ENCODE measurements around the gene GMDS.

The GMDS gene

GRCh38 chr6:1630212-1630770 is 615.1 kb downstream of the GMDS start:
- Histone ChIP-seq H3K27me3 (ENCODE audit: insufficient read depth, low read length) (peaks cover 73% of the 10 kb centered on the region), H3K9ac (ENCODE audit: low read depth, low read length) (no peak overlapping the region), H3K4me3 (ENCODE audit: low read length) (no peak overlapping the region), H3K27ac (ENCODE audit: low read length) (no peak overlapping the region), H3K9me3 (ENCODE audit: insufficient read depth, low read depth, low read length) (no peaks in the 10 kb centered on the region; the same call in 1 of the 2 replicates), H3K4me1 (ENCODE audit: insufficient read depth, low read length) (no peaks in the 10 kb centered on the region), H3K36me3 (ENCODE audit: insufficient read depth, low read depth, low read length) (no peaks in the 10 kb centered on the region)

- Histone ChIP-seq H3K4me1 (ENCODE audit: insufficient read depth, low read length) (no peaks in the 10 kb centered on the region), H3K36me3 (ENCODE audit: insufficient read depth, low read depth, low read length) (no peaks in the 10 kb centered on the region), H3K9me3 (ENCODE audit: insufficient read depth, low read depth, low read length) (peaks cover 3% of the 10 kb centered on the region; the same call in 1 of the 2 replicates), H3K27ac (ENCODE audit: low read length) (no peak overlapping the region), H3K9ac (ENCODE audit: low read depth, low read length) (no peak overlapping the region), H3K4me3 (ENCODE audit: low read length) (no peak overlapping the region), H3K27me3 (ENCODE audit: insufficient read depth, low read length) (peaks cover 79% of the 10 kb centered on the region)
These were observed 616.1 kb downstream of the GMDS start for GRCh38 chr6:1629316-1629715.

GRCh38 chr6:1627827-1628560 is 617.4 kb downstream of the GMDS start:
- Histone ChIP-seq H3K9me3 (ENCODE audit: insufficient read depth, low read depth, low read length) (peaks cover 3% of the 10 kb centered on the region; the same call in 1 of the 2 replicates), H3K4me3 (ENCODE audit: low read length) (no peak overlapping the region), H3K27ac (ENCODE audit: low read length) (no peak overlapping the region), H3K9ac (ENCODE audit: low read depth, low read length) (no peak overlapping the region), H3K4me1 (ENCODE audit: insufficient read depth, low read length) (no peaks in the 10 kb centered on the region), H3K27me3 (ENCODE audit: insufficient read depth, low read length) (peaks cover 89% of the 10 kb centered on the region), H3K36me3 (ENCODE audit: insufficient read depth, low read depth, low read length) (no peaks in the 10 kb centered on the region)

GRCh38 chr6:1626481-1626880 is 618.9 kb downstream of the GMDS start:
- peaks cover 6% of the 10 kb centered on the region; the same call in 1 of the 2 replicates for H3K9me3 ChIP-seq (ENCODE audit: insufficient read depth, low read depth, low read length)
- H3K4me3 ChIP-seq (ENCODE audit: low read length) = no peak overlapping the region
- no peak overlapping the region for H3K9ac ChIP-seq (ENCODE audit: low read depth, low read length)
- peaks cover 99% of the 10 kb centered on the region for H3K27me3 ChIP-seq (ENCODE audit: insufficient read depth, low read length)
- no peaks in the 10 kb centered on the region for H3K4me1 ChIP-seq (ENCODE audit: insufficient read depth, low read length)
- H3K36me3 ChIP-seq (ENCODE audit: insufficient read depth, low read depth, low read length) = no peaks in the 10 kb centered on the region
- no peak overlapping the region for H3K27ac ChIP-seq (ENCODE audit: low read length)

- peaks cover 6% of the 10 kb centered on the region; the same call in 1 of the 2 replicates for H3K9me3 ChIP-seq (ENCODE audit: insufficient read depth, low read depth, low read length)
- H3K27me3 ChIP-seq (ENCODE audit: insufficient read depth, low read length) = peaks cover 100% of the 10 kb centered on the region
- no peaks in the 10 kb centered on the region for H3K4me1 ChIP-seq (ENCODE audit: insufficient read depth, low read length)
- no peak overlapping the region for H3K9ac ChIP-seq (ENCODE audit: low read depth, low read length)
- H3K4me3 ChIP-seq (ENCODE audit: low read length) = no peak overlapping the region
- no peak overlapping the region for H3K27ac ChIP-seq (ENCODE audit: low read length)
- H3K36me3 ChIP-seq (ENCODE audit: insufficient read depth, low read depth, low read length) = no peaks in the 10 kb centered on the region
These were observed 619.5 kb downstream of the GMDS start for GRCh38 chr6:1625794-1626435.

GRCh38 chr6:1624851-1625781 is 620.3 kb downstream of the GMDS start:
- H3K27ac ChIP-seq (ENCODE audit: low read length) = no peak overlapping the region
- no peak overlapping the region for H3K9ac ChIP-seq (ENCODE audit: low read depth, low read length)

GRCh38 chr6:1624058-1624850 is 621.2 kb downstream of the GMDS start:
- Histone ChIP-seq H3K4me3 (ENCODE audit: low read length) (peak overlapping the region; percentile 36; the same call in 1 of the 2 replicates), H3K27ac (ENCODE audit: low read length) (no peak overlapping the region), H3K4me1 (ENCODE audit: insufficient read depth, low read length) (no peaks in the 10 kb centered on the region), H3K27me3 (ENCODE audit: insufficient read depth, low read length) (peaks cover 100% of the 10 kb centered on the region), H3K36me3 (ENCODE audit: insufficient read depth, low read depth, low read length) (no peaks in the 10 kb centered on the region), H3K9me3 (ENCODE audit: insufficient read depth, low read depth, low read length) (peaks cover 6% of the 10 kb centered on the region; the same call in 1 of the 2 replicates), H3K9ac (ENCODE audit: low read depth, low read length) (no peak overlapping the region)

More at GRCh38 chr6:1624851-1625781, 620.3 kb downstream of the GMDS start:
- Histone ChIP-seq H3K4me3 (ENCODE audit: low read length) (peak overlapping the region; percentile 16; the same call in 1 of the 2 replicates), H3K9me3 (ENCODE audit: insufficient read depth, low read depth, low read length) (peaks cover 6% of the 10 kb centered on the region; the same call in 1 of the 2 replicates), H3K27me3 (ENCODE audit: insufficient read depth, low read length) (peaks cover 100% of the 10 kb centered on the region), H3K36me3 (ENCODE audit: insufficient read depth, low read depth, low read length) (no peaks in the 10 kb centered on the region), H3K4me1 (ENCODE audit: insufficient read depth, low read length) (no peaks in the 10 kb centered on the region)

- no peak overlapping the region for H3K9ac ChIP-seq (ENCODE audit: low read depth, low read length)
- H3K4me1 ChIP-seq (ENCODE audit: insufficient read depth, low read length) = no peaks in the 10 kb centered on the region
- peaks cover 6% of the 10 kb centered on the region; the same call in 1 of the 2 replicates for H3K9me3 ChIP-seq (ENCODE audit: insufficient read depth, low read depth, low read length)
- no peak overlapping the region for H3K27ac ChIP-seq (ENCODE audit: low read length)
- H3K27me3 ChIP-seq (ENCODE audit: insufficient read depth, low read length) = peaks cover 100% of the 10 kb centered on the region
- no peaks in the 10 kb centered on the region for H3K36me3 ChIP-seq (ENCODE audit: insufficient read depth, low read depth, low read length)
- H3K4me3 ChIP-seq (ENCODE audit: low read length) = no peak overlapping the region
These were observed 621.7 kb downstream of the GMDS start for GRCh38 chr6:1623769-1624057.

GRCh38 chr6:1622851-1623768 is 622.3 kb downstream of the GMDS start:
- H3K9me3 ChIP-seq (ENCODE audit: insufficient read depth, low read depth, low read length) = peaks cover 10% of the 10 kb centered on the region; the same call in 1 of the 2 replicates
- no peak overlapping the region for H3K9ac ChIP-seq (ENCODE audit: low read depth, low read length)
- no peaks in the 10 kb centered on the region for H3K4me1 ChIP-seq (ENCODE audit: insufficient read depth, low read length)
- H3K36me3 ChIP-seq (ENCODE audit: insufficient read depth, low read depth, low read length) = no peaks in the 10 kb centered on the region
- no peak overlapping the region for H3K27ac ChIP-seq (ENCODE audit: low read length)
- peaks cover 100% of the 10 kb centered on the region for H3K27me3 ChIP-seq (ENCODE audit: insufficient read depth, low read length)
- H3K4me3 ChIP-seq (ENCODE audit: low read length) = no peak overlapping the region

GRCh38 chr6:1622220-1622850 is 623.1 kb downstream of the GMDS start:
- Histone ChIP-seq H3K9ac (ENCODE audit: low read depth, low read length) (no peak overlapping the region), H3K27me3 (ENCODE audit: insufficient read depth, low read length) (peaks cover 100% of the 10 kb centered on the region), H3K36me3 (ENCODE audit: insufficient read depth, low read depth, low read length) (no peaks in the 10 kb centered on the region), H3K4me3 (ENCODE audit: low read length) (no peak overlapping the region), H3K27ac (ENCODE audit: low read length) (no peak overlapping the region), H3K9me3 (ENCODE audit: insufficient read depth, low read depth, low read length) (peaks cover 15% of the 10 kb centered on the region; the same call in 1 of the 2 replicates), H3K4me1 (ENCODE audit: insufficient read depth, low read length) (no peaks in the 10 kb centered on the region)

All from iPS-20b (cell line).